Activated naive CD4-positive, alpha-beta T cell treated with anti-CD3 and anti-CD28 coated beads, Interleukin-2, amount 10 ng/mL, durations not matched to agents 7 days and 5 days (primary cell): ENCODE results near the gene FOXP1.

Source experiments
- CTCF ChIA-PET: fragments of 350-600 bp; sonication (Branson Sonifier 250); formaldehyde crosslinking; loops from one replicate; lab custom pipeline; 2021; ENCODE audit warnings: antibody characterized with exemption; lab: Charles Lee
- DNase-seq: peaks from one replicate; pipeline ENCODE4 v3.0.0-alpha.2; 2020
- H3K27ac Mint-ChIP-seq: one replicate; pipeline ENCODE4 v1.8.0; 2021; ENCODE audit warnings: mild to moderate bottlenecking, moderate library complexity, mixed read lengths
- H3K27me3 Mint-ChIP-seq: one replicate; pipeline ENCODE4 v1.8.0; 2021; ENCODE audit warnings: mild to moderate bottlenecking, mixed read lengths
- H3K36me3 Mint-ChIP-seq: one replicate; pipeline ENCODE4 v1.8.0; 2021; ENCODE audit warnings: mixed read lengths
- H3K4me1 Mint-ChIP-seq: one replicate; pipeline ENCODE4 v1.8.0; 2021; ENCODE audit warnings: mixed read lengths
- H3K4me3 Mint-ChIP-seq: one replicate; pipeline ENCODE4 v1.8.0; 2021; ENCODE audit warnings: mild to moderate bottlenecking, moderate library complexity, mixed read lengths
- H3K9me3 Mint-ChIP-seq: one replicate; pipeline ENCODE4 v1.8.0; 2021; ENCODE audit warnings: mixed read lengths

FOXP1 gene

GRCh38 chr3:71262364-71263265, 320.9 kb downstream of the FOXP1 start:
- Mint-ChIP-seq H3K36me3 (peaks cover 9% of the 10 kb centered on the region), H3K4me1 (peaks cover 39% of the 10 kb centered on the region), H3K27me3 (no peaks in the 10 kb centered on the region), H3K9me3 (no peaks in the 10 kb centered on the region), H3K4me3 (no peak overlapping the region), H3K27ac (no peak overlapping the region)
- no peak for DNase-seq
- CTCF ChIA-PET, result interaction anchor here (0.6 kb wide), 1 partner anchor 14 kb away, joined by 3 read pairs; no protein-coding TSS in a partner anchor

DNA sequence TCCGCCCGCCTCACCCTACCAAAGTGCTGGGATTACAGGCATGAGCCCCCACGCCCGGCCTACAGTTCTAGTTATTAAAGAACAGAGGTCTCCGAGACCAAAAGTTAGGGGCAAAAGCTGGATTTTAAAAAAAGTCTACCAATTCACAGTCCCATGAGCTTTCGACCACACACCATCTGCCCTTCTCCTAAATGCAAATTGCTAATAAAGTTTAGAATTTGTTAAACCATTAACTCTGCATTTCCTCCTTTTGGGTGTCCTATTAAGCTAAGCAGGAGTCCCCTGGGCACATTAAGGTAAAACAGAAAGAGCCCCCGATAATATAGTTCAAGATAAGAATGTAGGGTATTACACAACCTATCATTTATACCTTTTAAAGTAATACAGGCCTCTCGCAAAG, 322.7 kb downstream of the FOXP1 start:
- Mint-ChIP-seq H3K27me3 (no peaks in the 10 kb centered on the region), H3K9me3 (no peaks in the 10 kb centered on the region), H3K36me3 (peaks cover 4% of the 10 kb centered on the region), H3K4me1 (peaks cover 33% of the 10 kb centered on the region), H3K4me3 (no peak overlapping the region), H3K27ac (no peak overlapping the region)
- CTCF ChIA-PET, result interaction anchor here (0.6 kb wide), 1 partner anchor 1154 kb away, joined by 4 read pairs; no protein-coding TSS in a partner anchor
- DNase-seq, result no peak

- no peaks in the 10 kb centered on the region for H3K36me3 Mint-ChIP-seq
Observed at GRCh38 chr3:71258526-71258925, 325.0 kb downstream of the FOXP1 start.

GRCh38 chr3:71258116-71258515, 325.4 kb downstream of the FOXP1 start:
- H3K27me3 Mint-ChIP-seq, result no peaks in the 10 kb centered on the region
- no peak for DNase-seq
- no peaks in the 10 kb centered on the region for H3K9me3 Mint-ChIP-seq
- H3K4me3 Mint-ChIP-seq, result no peak overlapping the region
- no peaks in the 10 kb centered on the region for H3K36me3 Mint-ChIP-seq
- CTCF ChIA-PET, result interaction anchor here (0.9 kb wide), 1 partner anchor 12 kb away, joined by 3 read pairs; no protein-coding TSS in a partner anchor
- H3K27ac Mint-ChIP-seq, result no peak overlapping the region
- peaks cover 10% of the 10 kb centered on the region for H3K4me1 Mint-ChIP-seq

More at GRCh38 chr3:71258526-71258925, 325.0 kb downstream of the FOXP1 start:
- CTCF ChIA-PET, result interaction anchor here (0.9 kb wide), 1 partner anchor 12 kb away, joined by 3 read pairs; no protein-coding TSS in a partner anchor
- H3K4me1 Mint-ChIP-seq, result peaks cover 14% of the 10 kb centered on the region
- DNase-seq, result no peak
- no peak overlapping the region for H3K4me3 Mint-ChIP-seq
- H3K27ac Mint-ChIP-seq, result no peak overlapping the region
- H3K9me3 Mint-ChIP-seq, result no peaks in the 10 kb centered on the region
- H3K27me3 Mint-ChIP-seq, result no peaks in the 10 kb centered on the region

DNA sequence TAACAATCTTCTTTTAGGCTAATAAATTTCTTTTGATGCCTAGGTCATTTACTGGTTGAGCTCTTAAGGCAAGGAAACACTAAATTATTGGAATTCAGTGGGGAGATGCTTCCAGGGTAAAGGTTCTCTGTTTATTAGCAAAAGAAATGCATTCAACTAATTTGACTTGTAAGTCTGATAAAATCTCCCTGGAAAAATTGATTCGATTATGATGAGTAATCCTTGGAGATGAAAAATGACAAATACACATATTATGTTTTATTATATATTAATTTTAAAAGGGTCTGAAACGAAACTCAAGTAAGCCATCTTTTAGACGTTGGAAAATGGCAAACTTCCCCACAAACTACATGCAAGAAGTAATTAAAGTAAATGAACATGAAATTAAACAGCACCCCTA, 328.0 kb downstream of the FOXP1 start:
- Mint-ChIP-seq H3K36me3 (peaks cover 3% of the 10 kb centered on the region), H3K4me3 (no peak overlapping the region), H3K27ac (no peak overlapping the region), H3K4me1 (peaks cover 8% of the 10 kb centered on the region), H3K27me3 (no peaks in the 10 kb centered on the region), H3K9me3 (no peaks in the 10 kb centered on the region)
- CTCF ChIA-PET, result no interaction called here
- no peak for DNase-seq

DNA sequence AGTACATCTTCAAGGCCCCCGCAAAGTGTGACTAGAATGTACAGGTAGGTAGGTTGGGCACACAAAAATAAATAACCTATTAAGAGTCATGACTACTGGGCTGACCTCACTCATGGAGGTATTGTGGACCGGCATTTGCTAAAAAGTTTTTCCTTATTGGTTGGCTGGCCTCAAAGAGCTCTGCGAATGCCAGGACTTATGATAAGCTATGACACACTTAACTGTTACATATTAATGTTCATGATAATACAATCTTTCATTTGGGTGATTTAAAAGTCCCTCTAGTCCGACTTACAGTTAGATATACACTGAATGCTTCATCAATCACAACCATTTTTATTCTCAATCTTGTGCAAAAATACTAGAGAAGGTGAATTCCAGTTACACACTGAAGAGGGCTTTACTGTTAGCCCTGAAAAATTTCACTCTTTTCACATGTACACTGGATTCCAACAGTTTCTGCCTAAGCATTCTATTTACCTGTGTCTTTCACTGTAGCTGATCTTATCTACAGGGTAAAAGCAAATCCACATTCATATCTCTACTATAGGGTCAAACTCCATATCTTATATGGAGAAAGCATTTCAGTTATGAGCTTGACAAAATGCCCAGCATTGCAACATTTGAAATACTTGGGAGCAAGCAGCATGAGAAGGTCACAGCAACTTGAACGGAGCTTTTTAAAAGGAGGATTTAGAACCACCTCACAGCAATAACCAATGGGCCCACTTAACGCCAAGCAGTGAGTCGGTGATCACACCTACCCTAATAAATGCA, 329.1 kb downstream of the FOXP1 start:
- H3K9me3 Mint-ChIP-seq, result no peaks in the 10 kb centered on the region
- no peak overlapping the region for H3K4me3 Mint-ChIP-seq
- DNase-seq, result no peak
- peaks cover 3% of the 10 kb centered on the region for H3K36me3 Mint-ChIP-seq
- H3K4me1 Mint-ChIP-seq, result peaks cover 8% of the 10 kb centered on the region
- CTCF ChIA-PET, result no interaction called here
- H3K27ac Mint-ChIP-seq, result no peak overlapping the region
- no peaks in the 10 kb centered on the region for H3K27me3 Mint-ChIP-seq

DNA sequence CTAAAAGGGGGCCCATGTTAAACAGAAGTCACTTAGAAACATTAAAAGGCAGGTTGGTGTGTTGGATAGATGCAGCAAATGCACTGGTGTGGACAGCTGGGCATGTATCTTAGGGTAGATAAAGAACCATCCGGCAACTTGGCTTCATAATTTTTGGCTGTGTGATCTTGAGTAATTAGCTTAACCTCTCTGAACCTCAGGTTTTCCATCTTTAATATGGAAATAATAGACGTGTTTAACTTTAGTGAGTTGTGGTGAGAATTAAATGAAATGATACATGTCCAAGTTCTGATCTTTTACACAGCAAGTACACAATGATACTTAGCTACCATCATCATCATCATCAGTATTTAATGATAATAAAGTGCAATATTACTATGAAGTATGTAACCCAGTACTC, 330.4 kb downstream of the FOXP1 start:
- Mint-ChIP-seq H3K27ac (no peak overlapping the region), H3K4me1 (peaks cover 4% of the 10 kb centered on the region), H3K4me3 (no peak overlapping the region), H3K36me3 (peaks cover 3% of the 10 kb centered on the region), H3K9me3 (no peaks in the 10 kb centered on the region), H3K27me3 (no peaks in the 10 kb centered on the region)
- CTCF ChIA-PET, result no interaction called here
- DNase-seq, result no peak

- H3K27ac Mint-ChIP-seq, result no peak overlapping the region
- H3K9me3 Mint-ChIP-seq, result no peaks in the 10 kb centered on the region
- CTCF ChIA-PET, result no interaction called here
- no peaks in the 10 kb centered on the region for H3K27me3 Mint-ChIP-seq
- peaks cover 3% of the 10 kb centered on the region for H3K36me3 Mint-ChIP-seq
- no peak overlapping the region for H3K4me3 Mint-ChIP-seq
- DNase-seq, result no peak
- H3K4me1 Mint-ChIP-seq, result peaks cover 3% of the 10 kb centered on the region
Observed at GRCh38 chr3:71252466-71252865, 331.1 kb downstream of the FOXP1 start.

- no peaks in the 10 kb centered on the region for H3K9me3 Mint-ChIP-seq
- CTCF ChIA-PET, result no interaction called here
- peaks cover 3% of the 10 kb centered on the region for H3K4me1 Mint-ChIP-seq
- no peak overlapping the region for H3K27ac Mint-ChIP-seq
- H3K4me3 Mint-ChIP-seq, result no peak overlapping the region
- H3K36me3 Mint-ChIP-seq, result peaks cover 3% of the 10 kb centered on the region
- no peaks in the 10 kb centered on the region for H3K27me3 Mint-ChIP-seq
- DNase-seq, result no peak
Observed at GRCh38 chr3:71251156-71251775, 332.3 kb downstream of the FOXP1 start.

DNA sequence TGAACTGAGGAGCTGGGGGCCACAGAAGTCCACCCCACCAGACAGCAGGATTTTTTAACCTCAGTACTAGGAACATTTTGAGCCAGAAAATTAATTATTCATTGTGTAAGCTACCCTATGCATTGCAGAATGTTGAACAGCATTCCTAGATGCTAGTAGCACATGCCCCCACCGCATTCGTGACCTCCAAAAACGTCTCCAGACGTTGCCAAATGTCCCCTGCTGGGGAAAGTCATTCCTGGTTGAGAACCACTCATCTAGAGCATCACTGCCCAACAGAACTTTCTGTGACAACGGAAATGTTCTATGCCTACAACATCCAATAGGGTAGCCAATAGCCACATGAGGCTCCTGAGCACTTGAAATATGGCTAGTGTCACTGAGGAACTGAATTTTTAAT, 333.5 kb downstream of the FOXP1 start:
- Mint-ChIP-seq H3K4me3 (no peak overlapping the region), H3K27ac (no peak overlapping the region), H3K4me1 (peaks cover 3% of the 10 kb centered on the region), H3K27me3 (no peaks in the 10 kb centered on the region), H3K36me3 (peaks cover 3% of the 10 kb centered on the region), H3K9me3 (no peaks in the 10 kb centered on the region)
- DNase-seq, result no peak
- CTCF ChIA-PET, result no interaction called here

DNA sequence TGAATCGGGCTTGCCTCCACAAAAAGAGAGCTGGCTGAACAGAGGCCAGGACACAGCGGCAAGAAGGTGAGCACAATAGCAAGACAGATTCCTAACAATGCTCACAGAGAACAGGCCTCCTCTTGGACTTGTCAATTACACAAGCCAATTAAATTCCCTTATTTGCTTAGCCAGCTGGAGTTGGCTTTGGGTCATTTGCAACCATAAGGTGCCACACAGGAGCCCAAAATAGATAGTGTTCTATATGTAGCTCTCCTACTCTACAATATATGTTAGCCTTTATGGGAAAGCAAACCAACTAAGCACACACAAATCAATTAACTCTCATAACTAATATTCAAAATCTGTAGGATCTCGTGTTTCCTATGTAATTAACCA, 335.6 kb downstream of the FOXP1 start:
- no peaks in the 10 kb centered on the region for H3K27me3 Mint-ChIP-seq
- peaks cover 3% of the 10 kb centered on the region for H3K36me3 Mint-ChIP-seq
- DNase-seq, result no peak
- H3K9me3 Mint-ChIP-seq, result no peaks in the 10 kb centered on the region
- H3K27ac Mint-ChIP-seq, result no peak overlapping the region
- CTCF ChIA-PET, result no interaction called here
- H3K4me3 Mint-ChIP-seq, result no peak overlapping the region
- H3K4me1 Mint-ChIP-seq, result peaks cover 3% of the 10 kb centered on the region

DNA sequence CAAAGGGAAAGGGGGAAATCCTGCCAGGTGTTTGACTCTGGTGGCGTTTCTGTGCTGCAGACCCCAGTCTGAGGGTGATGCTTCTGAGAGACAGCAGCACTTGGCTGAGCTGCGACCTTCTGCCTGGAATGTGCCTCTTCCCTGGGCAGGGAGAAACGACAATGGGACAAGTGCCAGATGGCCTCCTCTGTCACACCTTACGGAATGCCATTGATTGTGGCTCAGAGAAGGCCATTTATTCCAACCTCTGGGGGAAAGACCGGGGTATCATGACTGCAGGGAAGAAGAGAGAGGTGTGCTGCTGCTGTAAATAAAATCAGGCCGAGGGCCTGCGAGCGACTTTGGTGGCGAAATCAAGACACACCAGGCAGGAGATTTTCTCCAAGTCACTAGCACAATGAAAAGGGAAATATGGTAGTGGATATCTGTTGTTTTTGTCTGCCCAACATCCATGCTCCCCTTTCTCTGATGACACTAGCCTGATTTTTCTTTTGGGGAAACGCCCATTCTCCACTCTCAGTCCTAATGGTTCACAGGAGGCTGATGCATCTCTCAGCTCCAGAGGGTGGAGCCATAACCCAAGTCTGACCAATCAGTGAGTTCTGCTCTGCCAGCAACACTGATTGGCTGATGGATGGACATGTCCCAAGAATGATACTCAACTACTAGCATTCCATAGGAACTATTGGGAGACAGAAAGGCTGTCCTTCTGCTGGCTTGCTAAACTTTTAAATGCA, 336.1 kb downstream of the FOXP1 start:
- CTCF ChIA-PET, result no interaction called here
- H3K4me3 Mint-ChIP-seq, result no peak overlapping the region

DNA sequence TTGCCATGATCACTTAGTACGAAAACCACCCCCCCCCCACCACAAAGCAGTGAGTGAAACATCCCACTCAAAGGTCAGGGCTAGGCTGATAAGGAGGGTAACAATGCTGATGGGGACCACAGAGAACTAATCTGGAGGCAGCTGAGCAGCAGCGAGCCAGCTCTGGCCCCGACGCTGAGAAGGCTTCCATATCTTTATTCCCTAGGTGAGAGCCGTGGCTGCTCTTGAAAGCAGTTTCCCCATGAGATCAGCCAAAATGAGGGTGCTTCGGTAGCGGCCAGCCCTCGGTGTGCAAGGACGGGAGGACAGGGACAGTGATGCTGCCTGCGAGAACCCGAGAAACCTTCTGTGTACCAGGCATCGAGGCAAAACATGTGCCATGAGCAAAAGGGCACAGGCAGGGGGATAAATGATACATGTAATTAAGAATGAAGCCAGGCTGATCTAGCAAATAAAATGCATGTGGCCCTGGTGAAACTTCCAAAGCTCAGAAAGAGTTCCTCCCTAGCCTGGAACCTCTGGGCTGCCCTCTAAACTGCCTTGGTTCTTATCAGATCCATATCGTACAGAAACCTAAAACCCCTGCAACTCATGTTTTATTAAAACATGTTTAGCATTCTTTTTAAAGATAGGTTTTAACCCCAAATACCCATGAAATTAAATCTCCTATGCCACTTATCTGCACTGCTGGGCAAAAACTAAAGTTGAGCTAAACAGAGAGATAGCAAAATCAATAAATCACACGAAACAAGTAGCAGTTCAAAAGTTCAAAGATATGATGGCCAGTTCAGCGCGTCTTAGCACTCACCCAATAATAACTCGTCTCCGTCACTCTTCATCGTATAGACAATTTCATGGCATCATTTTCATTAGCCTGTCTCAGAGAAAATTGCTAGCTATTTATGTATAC, 337.3 kb downstream of the FOXP1 start:
- no peak overlapping the region for H3K4me3 Mint-ChIP-seq
- DNase-seq, result no peak
- no peaks in the 10 kb centered on the region for H3K9me3 Mint-ChIP-seq
- no peaks in the 10 kb centered on the region for H3K36me3 Mint-ChIP-seq
- no peaks in the 10 kb centered on the region for H3K4me1 Mint-ChIP-seq
- no peaks in the 10 kb centered on the region for H3K27me3 Mint-ChIP-seq
- CTCF ChIA-PET, result interaction anchor here (0.7 to 1.3 kb wide), 2 partner anchors 12 to 24 kb away, joined by 3 read pairs; no protein-coding TSS in a partner anchor
- no peak overlapping the region for H3K27ac Mint-ChIP-seq

More for the DNA sequence above, 336.1 kb downstream of the FOXP1 start:
- Mint-ChIP-seq H3K27me3 (no peaks in the 10 kb centered on the region), H3K4me1 (peaks cover 1% of the 10 kb centered on the region), H3K9me3 (no peaks in the 10 kb centered on the region), H3K36me3 (peaks cover 2% of the 10 kb centered on the region), H3K27ac (no peak overlapping the region)
- DNase-seq, result no peak
